Endothelial cell of umbilical vein (primary cell): ENCODE measurements around the gene C2orf76. TPM values are rescaled to one million over a fixed set of nuclear protein-coding genes. Genes with fewer than 3 reads are reported as not detected.
A peak's percentile ranks its signal among the peaks of the same experiment; 100 is the strongest.

Experiments used
- BruUV-seq: library from RNA; stranded (reverse); fragments of 400-500 nt; replicated peaks from 2 replicates; lab custom pipeline; 2021; lab: Mats Ljungman, UMichigan
- CTCF ChIA-PET: fragments of 300-600, 350-600 bp; sonication (Branson Sonifier 250); formaldehyde crosslinking; loops from one replicate; lab custom pipeline; 2021; ENCODE audit warnings: antibody characterized with exemption, inconsistent platforms; lab: Charles Lee
- POLR2A ChIA-PET: fragments of 300-600, 350-600 bp; sonication (Branson Sonifier 250); formaldehyde crosslinking; loops from one replicate; lab custom pipeline; 2021; ENCODE audit warnings: antibody characterized with exemption, inconsistent platforms; lab: Charles Lee
- DNase-seq: peaks from one replicate; pipeline ENCODE4 v3.0.0-alpha.2; 2011; ENCODE audit warnings: low read depth, low spot score
- FAIRE-seq: peaks from 2 replicates; lab custom pipeline; 2011; peaks lifted over from hg19 to GRCh38; lab: Jason Lieb, UNC
- H2AFZ ChIP-seq: 2 replicates; pipeline ENCODE4 v1.6.0; 2012; ENCODE audit warnings: low read depth, low read length, control low read depth, inconsistent platforms
- H3K27ac ChIP-seq: 2 replicates; pipeline ENCODE4 v1.5.1; 2011; ENCODE audit warnings: low read depth, mild to moderate bottlenecking, control low read depth, low read length, moderate library complexity; ENCODE audit not compliant: insufficient read depth
- H3K27me3 ChIP-seq, 2 experiments: 2 replicates each; pipeline versions ENCODE4 v1.6.0 to v1.6.1; 2011; ENCODE audit warnings: low read length in 2 of 2, mixed read lengths in 1 of 2; ENCODE audit not compliant: control insufficient read depth in 2 of 2, insufficient read depth in 2 of 2
- H3K36me3 ChIP-seq, 2 experiments: 2 replicates in 1 of 2; 3 replicates in 1 of 2; pipeline ENCODE4 v1.5.1; 2011; ENCODE audit warnings: low read length in 2 of 2, mild to moderate bottlenecking in 1 of 2, moderate library complexity in 1 of 2; ENCODE audit not compliant: control insufficient read depth in 2 of 2, insufficient read depth in 2 of 2; ENCODE audit errors: extremely low read depth in 1 of 2
- H3K4me1 ChIP-seq: 3 replicates; pipeline ENCODE4 v1.5.1; 2011; ENCODE audit warnings: mild to moderate bottlenecking, low read length; ENCODE audit not compliant: control insufficient read depth, insufficient read depth; ENCODE audit errors: extremely low read depth
- H3K4me2 ChIP-seq: 2 replicates; pipeline ENCODE4 v1.6.1; 2011; ENCODE audit warnings: low read length, control low read depth, mixed read lengths; ENCODE audit not compliant: insufficient read depth
- H3K4me3 ChIP-seq, 3 experiments: fragments of 200-600 bp in 1 of 3; sonication (generic), shearing (Covaris generic) in 1 of 3; replicated peaks in 1 of 3; 2 replicates each; pipeline ENCODE4 v1.5.1; 2011 to 2016; ENCODE audit warnings: control low read depth in 3 of 3, low read length in 3 of 3, mild to moderate bottlenecking in 2 of 3, inconsistent platforms in 1 of 3, low read depth in 1 of 3, moderate library complexity in 1 of 3; ENCODE audit not compliant: insufficient read depth in 1 of 3
- H3K79me2 ChIP-seq: 2 replicates; pipeline ENCODE4 v1.6.0; 2012; ENCODE audit warnings: low read length, inconsistent platforms; ENCODE audit not compliant: control insufficient read depth, insufficient read depth
- H3K9ac ChIP-seq: replicated peaks from 2 replicates; pipeline ENCODE3; 2011; ENCODE audit warnings: low read length, control low read depth; ENCODE audit not compliant: insufficient read depth; ENCODE audit errors: extremely low read depth
- H3K9me1 ChIP-seq: replicated peaks from 3 replicates; pipeline ENCODE4 v1.6.0; 2011; ENCODE audit warnings: mild to moderate bottlenecking, low read length; ENCODE audit not compliant: control insufficient read depth, insufficient read depth; ENCODE audit errors: extremely low read depth
- H3K9me3 ChIP-seq: replicated peaks from 2 replicates; pipeline ENCODE4 v1.5.1; 2012; ENCODE audit warnings: low read length, inconsistent platforms; ENCODE audit not compliant: control insufficient read depth, insufficient read depth
- H4K20me1 ChIP-seq: replicated peaks from 2 replicates; pipeline ENCODE3; 2011; ENCODE audit warnings: mild to moderate bottlenecking, low read length; ENCODE audit not compliant: control insufficient read depth, insufficient read depth; ENCODE audit errors: extremely low read depth
- FOS ChIP-seq: IDR thresholded peaks from 2 replicates; pipeline ENCODE4 v1.6.1; 2011; ENCODE audit warnings: mild to moderate bottlenecking, low read length, moderate library complexity, borderline replicate concordance; ENCODE audit not compliant: insufficient read depth
- GATA2 ChIP-seq: IDR thresholded peaks from 2 replicates; pipeline ENCODE4 v1.7.0; 2011; ENCODE audit warnings: low read depth, mild to moderate bottlenecking, moderate library complexity, mixed read lengths, low read length; ENCODE audit not compliant: insufficient read length, insufficient read depth
- MYC ChIP-seq: IDR thresholded peaks from one replicate; pipeline ENCODE4 v1.6.1; 2011; ENCODE audit warnings: mild to moderate bottlenecking, low read depth, low read length
- POLR2A ChIP-seq: IDR thresholded peaks from 2 replicates; pipeline ENCODE4 v1.6.1; 2012; ENCODE audit warnings: low read depth, mild to moderate bottlenecking, control low read depth, low read length
- POLR2AphosphoS5 ChIP-seq: IDR thresholded peaks from 2 replicates; pipeline ENCODE4 v1.6.1; 2012; ENCODE audit warnings: low read depth, mild to moderate bottlenecking, control low read depth, low read length, moderate library complexity; ENCODE audit not compliant: insufficient read depth
- dilution Hi-C: fragments of 300-500 bp; cut with MboI; formaldehyde crosslinking; loops from one replicate; pipeline ENCODE4 v1.15.0; 2019; ENCODE audit warnings: low sequenced_read_pairs; ENCODE audit not compliant: extremely low pct_ligation_motif_present
- intact Hi-C: fragments of 100-400 bp; cut with micrococcal nuclease; formaldehyde crosslinking; loops from one replicate; pipeline ENCODE4 v1.10.0; 2022
- polyA plus RNA-seq, 4 experiments: library from polyadenylated mRNA; depleted of rRNA in 3 of 4; stranded (reverse) in 3 of 4; unstranded in 1 of 4; fragments of >200 nt; gene quantifications; 2 replicates each; pipeline versions ENCODE4 v1.2.1 to v1.2.3, GENCODE V29; 2011 to 2012; ENCODE audit warnings: missing spikeins in 1 of 4
- total RNA-seq: library from RNA; stranded (reverse); gene quantifications from 2 replicates; pipeline ENCODE4 v1.2.3, GENCODE V29; 2021
- TF ChIP-seq, protein P1 (sequence below), 2 donors: IDR thresholded peaks; 1 replicate in 1 of 2; 2 replicates in 1 of 2; pipeline ENCODE4 v1.5.1; 2011; ENCODE audit warnings: low read length in 2 of 2, mild to moderate bottlenecking in 2 of 2, moderate library complexity in 2 of 2, control low read depth in 1 of 2, inconsistent platforms in 1 of 2, low read depth in 1 of 2; ENCODE audit not compliant: insufficient read depth in 1 of 2; ENCODE audit errors: extremely low read depth in 1 of 2

Gene C2orf76
- total and polyA plus RNA-seq, 2 donors (not counting 3 experiments of a cell fraction or from before 2014, with no cell fraction given) = 7.4 to 12.1 TPM

DNA sequence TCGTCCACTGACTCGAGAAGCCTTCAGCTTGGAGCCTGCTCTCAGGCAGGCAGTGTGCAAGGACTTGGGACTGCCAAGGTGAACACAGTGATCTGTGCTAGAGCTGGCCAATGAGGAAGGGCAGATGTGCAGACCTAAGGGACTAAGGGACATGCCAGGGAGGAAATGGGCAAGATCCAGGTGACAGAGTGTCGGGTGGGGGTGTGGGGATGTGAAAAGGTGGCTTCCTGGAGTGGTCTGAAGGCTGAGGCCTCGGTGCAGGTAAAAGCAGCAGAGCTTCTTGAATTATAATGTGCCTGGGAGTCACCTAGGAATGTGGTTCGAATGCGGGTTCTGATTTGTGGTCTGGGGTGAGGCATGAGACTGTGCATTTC, 101.0 kb downstream of the C2orf76 start:
- Histone ChIP-seq H3K79me2 (no peaks in the 10 kb centered on the region), H3K36me3 (no peaks in the 10 kb centered on the region), H3K9me1 (no peaks in the 10 kb centered on the region), H3K9me3 (no peaks in the 10 kb centered on the region), H4K20me1 (no peaks in the 10 kb centered on the region), H3K9ac (no peak overlapping the region), H3K4me3 (no peak overlapping the region), H3K27ac (no peak overlapping the region), H3K4me2 (no peak overlapping the region), H3K4me1 (no peaks in the 10 kb centered on the region), H3K27me3 (no peaks in the 10 kb centered on the region), H2AFZ (no peak overlapping the region)
- ChIA-PET POLR2A (no interaction called here), CTCF (interaction anchor here (0.7 to 4.6 kb wide), 8 partner anchors 12 to 384 kb away, joined by 3 to 42 read pairs (median 4); no protein-coding TSS in a partner anchor)
- TF ChIP-seq POLR2A = no peak
- no peak for TF ChIP-seq MYC
- no peak for TF ChIP-seq GATA2
- TF ChIP-seq FOS = no peak
- TF ChIP-seq POLR2AphosphoS5 = no peak
- FAIRE-seq (no peak), DNase-seq (no peak)
- BruUV-seq = no TSS peak
- intact Hi-C loops = loop anchor here (1.0 to 10.0 kb wide), 2 partner anchors 31 to 251 kb away; no protein-coding TSS in a partner anchor
- dilution Hi-C loops = no loop called here

DNA sequence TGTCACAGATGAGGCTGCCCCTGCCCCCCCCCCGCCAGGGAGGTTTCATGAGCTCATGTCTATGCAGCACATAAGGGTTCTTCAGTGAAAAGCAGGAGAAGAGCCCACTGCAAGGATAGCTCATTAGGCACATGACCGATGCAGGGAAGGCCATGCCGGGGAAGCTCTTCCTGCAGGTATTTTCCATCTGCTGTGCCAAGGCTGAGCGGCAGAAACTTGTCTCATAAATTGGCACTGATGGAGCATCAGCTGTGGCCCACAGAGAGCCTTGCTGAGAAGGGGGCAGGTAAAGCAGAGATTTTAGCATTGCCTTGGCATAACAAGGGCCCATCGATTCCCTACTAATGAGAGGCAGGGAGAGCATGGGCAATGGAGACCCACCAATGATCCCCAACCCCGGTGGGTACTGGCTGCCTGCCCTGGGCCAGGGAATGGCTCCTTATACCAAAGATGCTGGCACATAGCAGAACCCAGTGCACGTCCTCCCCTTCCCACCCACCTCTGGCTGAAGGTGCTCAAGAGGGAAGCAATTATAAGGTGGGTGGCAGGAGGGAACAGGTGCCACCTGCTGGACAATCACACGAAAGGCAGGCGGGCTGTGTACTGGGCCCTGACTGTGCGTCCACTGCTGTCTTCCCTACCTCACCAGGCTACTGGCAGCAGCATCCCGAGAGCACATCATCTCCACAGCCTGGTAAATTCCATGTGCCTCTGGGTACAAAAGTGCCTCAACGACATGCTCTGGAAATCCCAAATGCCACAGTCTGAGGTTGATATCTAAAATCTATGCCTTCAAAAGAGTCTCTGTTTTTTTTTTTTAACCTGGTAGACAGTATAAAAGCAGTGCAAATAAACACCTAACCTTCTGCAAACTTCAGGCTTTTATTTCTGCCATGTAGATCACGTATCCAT, 101.6 kb downstream of the C2orf76 start:
- Histone ChIP-seq H3K4me3 (no peak overlapping the region), H3K27me3 (no peaks in the 10 kb centered on the region), H2AFZ (no peak overlapping the region), H4K20me1 (no peaks in the 10 kb centered on the region), H3K9me1 (no peaks in the 10 kb centered on the region), H3K9ac (no peak overlapping the region), H3K4me2 (no peak overlapping the region), H3K9me3 (no peaks in the 10 kb centered on the region), H3K79me2 (no peaks in the 10 kb centered on the region), H3K36me3 (no peaks in the 10 kb centered on the region), H3K4me1 (no peaks in the 10 kb centered on the region), H3K27ac (no peak overlapping the region)
- FAIRE-seq (peak; percentile 86), DNase-seq (peak; percentile 49)
- no TSS peak for BruUV-seq
- CTCF ChIA-PET = interaction anchor here (0.6 to 4.6 kb wide), 20 partner anchors 11 to 383 kb away, joined by 3 to 42 read pairs (median 4); no protein-coding TSS in a partner anchor
- intact Hi-C loops = loop anchor here (1.0 to 10.0 kb wide), 2 partner anchors 31 to 250 kb away; no protein-coding TSS in a partner anchor
- no peak for TF ChIP-seq MYC
- TF ChIP-seq, protein P1, sequence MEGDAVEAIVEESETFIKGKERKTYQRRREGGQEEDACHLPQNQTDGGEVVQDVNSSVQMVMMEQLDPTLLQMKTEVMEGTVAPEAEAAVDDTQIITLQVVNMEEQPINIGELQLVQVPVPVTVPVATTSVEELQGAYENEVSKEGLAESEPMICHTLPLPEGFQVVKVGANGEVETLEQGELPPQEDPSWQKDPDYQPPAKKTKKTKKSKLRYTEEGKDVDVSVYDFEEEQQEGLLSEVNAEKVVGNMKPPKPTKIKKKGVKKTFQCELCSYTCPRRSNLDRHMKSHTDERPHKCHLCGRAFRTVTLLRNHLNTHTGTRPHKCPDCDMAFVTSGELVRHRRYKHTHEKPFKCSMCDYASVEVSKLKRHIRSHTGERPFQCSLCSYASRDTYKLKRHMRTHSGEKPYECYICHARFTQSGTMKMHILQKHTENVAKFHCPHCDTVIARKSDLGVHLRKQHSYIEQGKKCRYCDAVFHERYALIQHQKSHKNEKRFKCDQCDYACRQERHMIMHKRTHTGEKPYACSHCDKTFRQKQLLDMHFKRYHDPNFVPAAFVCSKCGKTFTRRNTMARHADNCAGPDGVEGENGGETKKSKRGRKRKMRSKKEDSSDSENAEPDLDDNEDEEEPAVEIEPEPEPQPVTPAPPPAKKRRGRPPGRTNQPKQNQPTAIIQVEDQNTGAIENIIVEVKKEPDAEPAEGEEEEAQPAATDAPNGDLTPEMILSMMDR (IDR thresholded peaks at IDR 0.05; ENCODE audit: extremely low read depth in 1 of 2, insufficient read depth in 1 of 2, low read depth in 1 of 2, low read length in 2 of 2) = peak; percentile 80 to 88
- POLR2A ChIA-PET = interaction anchor here (0.6 kb wide), 2 partner anchors 98 to 672 kb away, joined by 3 read pairs; no protein-coding TSS in a partner anchor
- dilution Hi-C loops = no loop called here
